NCI-H2227 treated with DMSO at 0.1 percent for 48 hours (cell line): ENCODE results near the gene SRP19.
"Not testable (repeated sequence)": the region's sequence is repeated elsewhere in the genome, so short reads cannot be mapped to it uniquely, and the experiment has no call there.

Source experiments
- DNase-seq: peaks from one replicate; lab custom pipeline; 2025; lab: John Stamatoyannopoulos, UW

The SRP19 gene

DNA sequence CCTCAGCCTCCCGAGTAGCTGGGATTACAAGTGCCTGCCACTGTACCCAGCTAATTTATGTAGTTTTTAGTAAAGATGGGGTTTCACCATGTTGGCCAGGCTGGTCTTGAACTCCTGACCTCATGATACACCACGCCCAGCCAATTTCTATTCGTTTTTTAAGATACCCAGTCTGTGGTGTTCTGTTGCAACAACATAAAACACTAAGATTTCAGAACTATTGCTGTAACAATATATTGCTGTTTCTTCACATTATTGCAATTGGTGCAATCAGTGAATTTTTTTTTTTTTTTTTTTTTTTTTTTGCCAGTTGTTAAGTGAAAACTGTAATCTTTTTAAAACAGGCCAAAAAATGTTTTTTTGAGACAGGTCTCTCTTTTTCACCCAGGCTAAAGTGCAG is 9.9 kb downstream of the SRP19 start:
- DNase-seq = no peak

DNA sequence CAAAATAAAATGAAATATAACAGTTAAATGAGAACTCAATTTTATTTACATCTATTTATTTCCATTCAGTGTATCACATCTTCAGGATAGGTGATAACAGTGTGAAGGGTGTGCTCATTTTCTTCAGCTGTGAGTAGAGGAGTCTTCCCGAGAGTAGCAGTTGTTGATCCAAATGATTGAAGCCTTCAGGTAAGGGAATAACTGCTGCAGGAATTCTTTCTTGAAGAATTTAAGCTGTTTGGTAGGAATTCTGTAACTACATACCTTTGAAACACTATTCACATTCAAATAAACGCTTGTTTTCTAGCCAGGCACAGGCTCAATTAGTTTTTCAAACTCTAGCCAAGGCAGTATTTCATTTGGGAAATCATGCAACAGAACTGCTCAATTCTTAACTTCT is 15.3 kb downstream of the SRP19 start:
- no peak for DNase-seq

DNA sequence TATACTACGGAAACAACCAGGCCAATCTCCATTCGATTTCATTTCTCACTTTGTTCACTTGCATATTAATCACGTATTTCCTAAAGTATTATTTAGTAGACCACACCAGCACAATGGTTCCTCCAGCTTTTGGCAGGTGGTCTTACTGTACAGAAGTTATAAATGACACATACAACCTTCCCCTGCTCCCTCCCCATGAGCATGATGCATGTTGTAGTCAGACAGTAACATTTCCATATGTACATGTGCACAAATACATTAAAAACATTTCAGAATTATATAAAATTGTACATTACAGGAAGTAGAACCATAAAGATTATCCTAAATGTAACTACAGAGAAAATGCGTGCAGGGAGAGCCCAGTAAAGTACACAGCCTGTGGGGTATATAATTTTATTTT is 17.0 kb downstream of the SRP19 start:
- no peak for DNase-seq

DNA sequence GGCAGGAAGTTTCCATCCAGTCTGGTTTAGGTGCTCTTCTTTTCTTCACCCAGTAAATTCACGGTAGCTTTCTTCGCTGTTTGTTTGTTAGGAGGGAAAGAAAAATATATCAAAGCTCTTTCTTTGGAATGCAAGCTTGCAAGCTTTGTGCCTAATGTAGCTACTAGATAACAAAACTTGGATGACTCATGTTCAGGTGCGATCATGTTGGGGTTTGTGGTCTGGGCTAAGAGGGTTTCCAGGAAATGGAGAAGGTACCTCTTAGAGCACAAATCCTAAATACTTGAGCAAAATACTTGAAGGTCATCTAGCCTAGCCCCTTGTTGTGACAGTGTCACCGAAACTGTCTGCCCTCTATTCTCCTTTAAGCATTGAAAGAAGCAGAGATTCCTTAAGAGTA is 17.7 kb downstream of the SRP19 start:
- no peak for DNase-seq

DNA sequence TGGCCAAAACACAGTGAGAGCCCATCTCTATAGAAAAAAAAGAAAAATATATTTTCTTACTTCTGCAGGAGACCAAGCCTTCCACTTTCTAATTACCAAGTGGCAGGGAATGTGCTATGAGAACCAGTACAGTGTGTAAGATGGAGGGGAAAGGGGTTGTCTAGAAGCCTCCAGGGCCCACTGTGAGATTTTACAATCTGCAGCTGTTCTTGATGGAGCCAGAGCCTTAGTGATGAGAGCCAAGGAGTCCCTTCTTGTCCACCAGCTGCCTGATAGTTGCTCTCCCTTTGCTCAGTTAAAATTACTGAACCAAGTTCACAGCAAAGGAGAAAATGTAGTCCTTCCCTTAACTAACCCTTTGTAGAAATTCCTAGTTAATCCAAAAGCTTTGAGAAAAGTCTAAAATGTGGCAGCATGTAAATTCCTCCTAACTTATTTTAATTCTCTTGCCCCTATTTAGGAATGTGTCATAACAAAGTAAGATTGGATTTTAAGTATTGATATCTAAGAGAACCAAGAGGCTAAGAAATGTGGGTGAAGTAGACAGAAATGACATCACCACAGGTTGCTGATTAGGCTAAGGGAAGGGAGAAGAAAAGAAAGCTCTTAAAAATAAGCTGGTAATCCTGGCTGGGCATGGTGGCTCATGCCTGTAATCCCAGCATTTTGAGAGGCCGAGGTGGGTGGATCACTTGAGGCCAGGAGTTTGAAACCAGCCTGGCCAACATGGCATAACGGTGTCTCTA is 19.3 kb downstream of the SRP19 start:
- DNase-seq = no peak

DNA sequence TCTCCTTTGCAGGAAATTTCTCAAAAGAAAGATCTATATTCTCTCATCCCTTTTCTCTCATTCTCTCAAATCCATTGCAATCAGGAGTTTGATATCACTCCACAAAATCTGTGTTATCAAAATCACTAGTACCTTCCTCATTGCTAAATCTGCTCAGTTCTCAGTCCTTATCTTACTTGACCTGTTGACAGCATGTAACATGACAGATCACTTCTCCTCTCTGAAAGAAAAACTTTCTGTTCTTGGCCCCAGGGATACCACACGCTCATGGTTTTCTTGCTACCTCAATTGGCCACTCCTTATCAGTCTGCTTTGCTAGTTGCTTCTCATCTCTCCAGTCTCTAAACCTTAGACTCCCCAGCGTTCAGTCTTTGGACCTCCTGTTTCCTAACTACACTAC is 22.1 kb downstream of the SRP19 start:
- DNase-seq = no peak

DNA sequence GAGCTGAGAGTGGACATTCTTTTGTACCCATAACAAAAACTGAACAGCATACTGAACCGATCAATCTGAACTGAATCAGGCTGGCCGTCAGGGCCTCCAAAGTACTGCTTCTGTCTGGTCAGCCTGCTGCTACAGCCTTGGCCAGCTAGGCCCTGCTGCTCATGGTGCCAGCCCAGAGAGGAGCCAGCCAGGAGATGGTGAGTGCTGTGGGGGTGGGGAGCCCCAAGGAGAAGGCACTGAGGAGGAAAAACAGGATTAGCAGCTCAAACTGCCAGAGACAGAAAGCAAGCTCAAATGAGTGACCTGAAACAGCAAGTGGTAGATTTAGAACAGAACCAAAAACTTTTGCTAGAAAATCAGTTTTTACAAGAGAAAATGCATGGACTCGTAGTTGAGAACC is 23.9 kb downstream of the SRP19 start:
- DNase-seq = no peak

DNA sequence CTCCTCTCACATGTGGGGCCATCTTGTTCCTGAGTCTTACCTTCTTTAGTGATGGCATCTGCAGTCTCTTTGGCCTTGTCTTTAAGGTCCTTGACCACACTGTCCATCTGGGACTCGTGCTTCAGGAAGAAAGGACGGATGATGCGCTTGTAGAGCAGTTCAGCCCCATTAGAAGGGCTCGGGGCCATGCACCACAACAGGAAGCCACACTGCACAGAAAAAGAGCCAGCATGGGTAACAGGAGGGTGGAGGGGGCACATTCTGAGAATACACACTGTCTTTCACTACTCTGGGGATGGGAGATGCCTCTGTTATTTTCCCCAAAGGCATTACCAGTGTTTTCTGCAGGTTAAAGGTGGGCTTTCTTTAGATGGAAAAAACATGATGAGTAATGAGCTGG is 25.9 kb downstream of the SRP19 start:
- no peak for DNase-seq

DNA sequence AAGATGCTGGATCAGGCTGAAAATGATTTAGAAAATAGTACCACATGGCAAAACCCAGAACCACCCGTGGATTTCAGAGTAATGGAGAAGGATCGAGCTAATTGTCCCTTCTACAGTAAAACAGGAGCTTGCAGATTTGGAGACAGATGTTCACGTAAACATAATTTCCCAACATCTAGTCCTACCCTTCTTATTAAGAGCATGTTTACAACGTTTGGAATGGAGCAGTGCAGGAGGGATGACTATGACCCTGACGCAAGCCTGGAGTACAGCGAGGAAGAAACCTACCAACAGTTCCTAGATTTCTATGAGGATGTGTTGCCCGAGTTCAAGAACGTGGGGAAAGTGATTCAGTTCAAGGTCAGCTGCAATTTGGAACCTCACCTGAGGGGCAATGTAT is 31.0 kb downstream of the SRP19 start:
- DNase-seq = not testable (repeated sequence)

DNA sequence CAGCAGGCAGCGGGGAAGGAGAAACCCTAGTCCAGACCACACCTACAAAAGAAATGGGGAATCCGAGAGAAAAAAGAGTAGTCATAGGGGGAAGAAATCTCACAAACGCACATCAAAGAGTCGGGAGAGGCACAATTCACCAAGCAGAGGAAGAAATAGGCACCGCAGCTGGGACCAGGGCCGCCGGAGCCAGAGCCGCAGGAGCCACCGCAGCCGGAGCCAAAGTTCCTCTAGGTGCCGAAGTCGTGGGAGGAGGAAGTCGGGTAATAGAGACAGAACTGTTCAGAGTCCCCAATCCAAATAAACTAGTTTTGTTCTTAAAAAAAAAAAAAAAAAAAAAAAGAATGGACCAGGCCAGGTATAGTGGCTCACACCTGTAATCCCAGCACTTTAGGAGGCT is 31.7 kb downstream of the SRP19 start:
- no peak for DNase-seq

DNA sequence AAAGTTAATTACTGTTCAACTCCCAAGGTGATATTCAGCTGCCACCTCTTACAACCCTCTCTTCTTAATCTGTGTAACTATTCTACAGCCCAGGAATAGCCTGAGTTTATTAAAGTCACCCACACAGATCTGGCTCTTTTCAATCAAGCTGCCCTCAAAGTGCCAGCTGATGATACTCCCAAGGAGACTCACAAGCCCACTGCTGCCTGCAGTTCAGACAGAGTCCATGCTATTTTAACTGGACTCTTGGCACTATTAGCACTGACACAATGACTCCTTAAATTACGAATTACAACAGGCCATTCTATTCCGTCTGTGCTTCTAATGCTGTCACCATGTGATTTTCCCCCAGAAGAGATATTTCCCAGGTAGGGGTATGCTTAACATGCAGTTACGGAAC is 34.6 kb downstream of the SRP19 start:
- no peak for DNase-seq

DNA sequence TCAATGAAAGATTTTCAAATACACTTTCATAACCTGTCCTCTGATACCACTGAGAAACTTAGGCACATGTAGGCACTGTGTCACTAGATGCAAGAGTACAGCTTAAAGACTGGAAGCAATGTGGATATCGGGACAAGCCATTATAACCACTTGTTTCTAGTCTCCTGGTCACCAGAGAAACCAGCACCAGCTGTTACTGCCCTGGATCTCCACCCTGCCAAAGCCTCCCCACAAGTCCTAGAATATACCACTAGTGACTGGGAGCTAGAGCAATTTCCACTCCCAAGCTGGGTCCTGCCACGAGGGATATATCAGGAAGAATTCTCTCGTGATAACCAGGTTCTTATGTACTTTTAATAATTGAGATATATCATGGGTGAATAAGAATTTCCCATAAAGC is 41.5 kb downstream of the SRP19 start:
- DNase-seq = no peak

DNA sequence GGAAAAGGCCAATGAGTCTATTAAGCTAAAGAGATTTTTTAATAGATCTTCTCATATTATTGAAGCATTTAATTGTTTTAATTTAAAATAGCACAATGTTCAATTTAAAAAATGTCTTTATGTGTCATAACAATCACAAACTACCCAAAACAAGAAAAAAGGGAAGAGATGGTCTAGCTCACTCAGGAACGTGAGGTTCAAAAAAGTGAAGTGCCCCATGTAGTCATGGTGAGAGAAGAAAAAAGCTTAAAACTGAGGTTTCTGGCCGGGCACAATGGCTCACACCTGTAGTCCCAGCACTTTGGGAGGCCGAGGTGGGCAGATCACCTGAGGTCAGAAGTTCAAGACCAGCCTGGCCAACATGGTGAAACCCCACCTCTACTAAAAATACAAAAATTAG is 43.9 kb downstream of the SRP19 start:
- not testable (repeated sequence) for DNase-seq

DNA sequence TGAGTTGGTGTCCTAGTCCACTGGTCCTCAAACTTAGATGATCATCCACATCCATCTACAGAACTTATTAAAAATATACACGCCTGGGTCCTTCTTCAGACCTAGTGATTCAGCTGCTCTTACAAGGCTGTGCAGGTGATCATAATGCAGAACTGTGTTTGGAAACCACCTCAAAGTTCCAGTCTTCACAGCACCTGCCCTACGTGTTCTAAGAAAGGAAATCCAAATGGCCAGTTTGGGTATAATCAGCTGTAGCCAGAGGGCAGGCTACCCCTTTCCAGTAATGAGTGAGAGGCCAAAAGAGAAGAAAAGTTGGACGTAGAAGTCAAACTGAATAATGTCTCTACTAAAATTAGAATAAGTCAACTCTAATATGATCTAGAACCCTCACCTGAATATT is 45.5 kb downstream of the SRP19 start:
- DNase-seq = no peak

DNA sequence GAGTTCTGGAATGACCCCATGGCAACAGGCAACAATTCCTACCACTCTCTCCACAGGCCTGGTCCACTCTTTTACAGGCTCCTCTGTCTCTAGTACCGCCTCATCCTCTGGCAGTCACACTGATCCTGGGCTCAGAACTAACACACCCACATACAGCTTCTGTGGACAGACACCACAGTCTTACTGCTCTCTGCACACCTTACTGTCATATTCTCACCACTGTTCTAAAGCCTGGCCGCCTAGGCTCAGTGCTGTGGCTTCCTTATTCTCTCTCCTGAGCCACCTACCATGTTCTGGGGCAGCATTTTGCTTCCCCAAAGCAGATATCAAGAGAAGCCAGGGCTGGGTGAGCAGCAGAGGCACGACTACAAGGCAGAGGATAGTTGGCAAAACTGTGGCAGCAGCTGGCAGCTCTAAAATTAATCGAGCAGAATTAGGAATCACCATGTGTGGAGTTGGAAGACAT is 46.1 kb downstream of the SRP19 start:
- DNase-seq = no peak

DNA sequence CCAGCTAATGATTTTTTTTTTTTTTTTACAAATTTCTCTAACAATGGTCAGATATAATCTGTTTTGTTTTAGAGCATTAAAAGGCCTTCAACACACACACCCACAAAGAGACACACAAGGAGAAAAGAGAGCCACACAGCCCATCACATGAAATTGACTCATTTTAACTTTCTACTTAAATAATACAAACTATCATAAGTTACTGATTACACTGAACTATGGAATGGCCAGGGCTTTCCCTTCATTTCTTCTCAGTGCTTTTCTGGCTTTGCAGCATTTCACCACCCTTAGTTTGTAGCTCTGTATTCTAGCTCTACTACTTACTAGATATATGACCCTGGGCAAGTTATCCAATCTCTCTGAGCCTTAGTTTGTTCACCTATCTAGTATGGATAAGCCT is 47.8 kb downstream of the SRP19 start:
- DNase-seq = no peak

DNA sequence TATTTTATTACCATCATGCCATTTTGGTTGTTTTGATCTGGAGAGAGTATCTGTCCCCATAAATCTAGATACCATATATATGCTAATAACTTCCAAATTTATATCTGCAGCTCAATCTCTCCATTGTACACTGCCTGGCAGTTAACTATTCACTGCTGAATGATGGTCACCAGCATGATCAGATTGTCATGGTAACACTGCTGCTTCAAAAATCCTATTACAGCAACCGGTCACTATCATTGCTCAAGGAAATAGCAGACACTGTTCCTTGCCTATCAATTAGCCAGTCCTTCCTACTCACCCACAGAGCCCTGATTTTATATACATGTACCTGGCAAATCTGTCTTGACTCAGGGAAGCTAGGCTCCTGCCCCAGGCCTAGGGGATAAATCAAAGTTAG is 49.4 kb downstream of the SRP19 start:
- no peak for DNase-seq

DNA sequence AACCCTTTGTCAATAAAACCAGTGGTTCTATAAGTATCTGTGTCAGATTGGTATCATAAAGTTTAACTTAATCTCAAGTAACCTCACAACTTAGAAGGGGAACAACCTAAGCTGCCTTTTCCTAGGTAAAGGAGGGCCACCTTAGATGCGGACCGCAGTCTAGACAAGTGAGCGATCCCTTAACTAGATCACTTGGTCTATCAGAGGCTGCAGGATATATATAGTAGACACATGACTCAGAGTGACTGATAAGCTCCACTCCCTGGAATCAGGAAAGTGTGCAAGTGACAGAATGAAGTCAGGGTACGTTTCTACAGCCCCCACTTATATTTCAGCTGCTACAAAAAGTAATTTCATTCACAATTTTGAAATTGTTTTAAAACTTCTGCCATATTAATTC is 53.5 kb downstream of the SRP19 start:
- no peak for DNase-seq

DNA sequence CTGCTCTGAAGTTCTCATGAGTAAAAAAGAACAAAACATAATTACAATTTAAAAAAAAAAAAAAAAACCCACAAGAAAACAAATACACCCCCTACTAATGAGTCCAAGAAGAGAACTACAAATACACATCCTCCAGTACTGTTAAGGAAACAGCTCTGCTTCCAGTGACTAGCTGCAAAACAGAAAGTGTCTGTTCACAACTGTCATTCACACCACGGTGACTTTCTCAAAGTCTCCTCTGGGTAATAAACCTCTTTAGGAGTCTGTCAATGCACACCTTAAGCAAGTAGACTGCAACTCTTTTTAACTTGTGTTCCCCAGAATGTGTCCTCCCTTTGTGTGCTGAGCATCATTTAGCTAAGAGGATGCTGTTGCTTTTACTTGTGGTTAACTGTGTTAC is 54.7 kb downstream of the SRP19 start:
- no peak for DNase-seq

DNA sequence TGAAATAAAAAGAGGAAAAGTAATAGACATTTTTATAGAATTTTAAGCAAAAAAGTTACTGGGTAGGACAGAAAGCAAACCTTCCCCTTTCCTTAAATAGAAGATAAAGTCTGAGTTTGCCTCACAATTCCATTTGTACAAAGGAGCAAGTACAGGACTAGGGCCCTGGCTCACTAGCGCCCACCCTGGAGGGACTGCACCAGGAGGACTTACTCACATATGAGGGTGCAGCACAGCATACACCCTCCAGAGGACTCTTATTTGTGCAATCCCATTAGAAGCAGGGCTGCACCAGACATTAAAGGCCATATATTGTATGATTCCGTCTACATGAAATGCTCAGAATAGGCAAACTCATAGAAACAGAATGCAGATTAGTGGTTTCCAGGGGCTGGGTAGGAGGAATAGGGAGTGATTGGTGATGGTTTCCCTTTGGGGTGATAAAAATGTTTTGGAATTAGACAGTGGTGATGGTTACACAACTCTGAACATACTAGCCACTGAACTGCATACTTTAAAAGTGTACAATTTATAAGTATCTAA is 56.4 kb downstream of the SRP19 start:
- DNase-seq = no peak

DNA sequence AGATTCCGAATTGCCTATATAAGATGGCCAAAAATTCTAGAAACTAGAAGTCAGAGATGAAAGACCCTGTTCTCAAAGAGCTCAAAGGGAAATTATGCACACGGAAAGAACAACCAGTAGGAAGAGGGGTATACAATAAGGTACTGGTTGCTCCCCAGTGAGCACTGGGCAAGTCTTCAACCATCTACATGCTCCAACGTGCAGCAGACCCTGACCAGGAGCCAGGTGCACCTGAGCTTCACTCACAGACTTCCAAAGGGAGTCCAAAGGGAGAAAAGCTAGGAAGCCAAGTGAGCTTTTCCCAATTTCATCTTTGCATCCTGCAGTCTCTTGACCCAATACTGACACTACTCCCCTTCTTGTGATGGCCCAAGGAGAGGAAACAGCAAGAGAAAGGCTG is 57.0 kb downstream of the SRP19 start:
- DNase-seq = no peak

DNA sequence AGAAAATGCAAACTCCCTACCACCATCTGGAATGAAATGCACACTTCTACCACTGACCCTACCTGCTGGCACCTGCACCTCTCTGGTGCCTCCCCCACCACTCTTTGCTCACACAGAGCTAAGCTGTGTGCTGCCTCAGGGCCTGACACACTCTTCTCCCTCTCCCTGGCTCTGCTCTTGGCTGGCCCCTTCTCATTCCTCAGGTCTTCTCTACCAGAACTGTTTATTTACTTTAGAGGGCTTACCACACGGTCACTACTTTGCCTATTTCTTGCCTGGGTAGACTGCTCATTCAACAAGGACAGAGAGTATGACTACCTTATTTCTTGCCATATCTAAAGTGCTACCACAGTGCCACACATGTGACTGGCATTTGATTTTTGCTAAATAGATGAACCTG is 57.6 kb downstream of the SRP19 start:
- DNase-seq = no peak
